Dedifferentiated amniotic fluid mesenchymal stem cell (primary cell): Measurements from ENCODE around the gene TCERG1L.

Experiments
- DNase-seq: peaks from one replicate; pipeline ENCODE4 v3.0.0-alpha.2; 2016; ENCODE audit errors: extremely low spot score

TCERG1L gene

GRCh38 chr10:131270461-131271190, 40.9 kb downstream of the TCERG1L start:
- no peak for DNase-seq

- DNase-seq = no peak
These were observed 41.6 kb downstream of the TCERG1L start for GRCh38 chr10:131269776-131270460.

GRCh38 chr10:131267814-131268095, 43.8 kb downstream of the TCERG1L start:
- no peak for DNase-seq

GRCh38 chr10:131266936-131267813, 44.3 kb downstream of the TCERG1L start:
- DNase-seq = no peak

- no peak for DNase-seq
These were observed 47.3 kb downstream of the TCERG1L start for GRCh38 chr10:131264110-131264788.

GRCh38 chr10:131261890-131262475, 49.5 kb downstream of the TCERG1L start:
- no peak for DNase-seq

- no peak for DNase-seq
These were observed 50.9 kb downstream of the TCERG1L start for GRCh38 chr10:131260452-131261211.

GRCh38 chr10:131260031-131260430, 51.5 kb downstream of the TCERG1L start:
- DNase-seq = no peak

GRCh38 chr10:131259535-131259934, 52.0 kb downstream of the TCERG1L start:
- no peak for DNase-seq

- no peak for DNase-seq
These were observed 53.3 kb downstream of the TCERG1L start for GRCh38 chr10:131258256-131258655.

- DNase-seq = no peak
These were observed 54.5 kb downstream of the TCERG1L start for GRCh38 chr10:131257027-131257426.

- DNase-seq = no peak
These were observed 56.7 kb downstream of the TCERG1L start for GRCh38 chr10:131254859-131255252.

- DNase-seq = no peak
These were observed 57.3 kb downstream of the TCERG1L start for GRCh38 chr10:131253931-131254858.

GRCh38 chr10:131252567-131253276, 58.8 kb downstream of the TCERG1L start:
- DNase-seq = no peak

- no peak for DNase-seq
These were observed 60.4 kb downstream of the TCERG1L start for GRCh38 chr10:131251146-131251541.

GRCh38 chr10:131250454-131251145, 60.9 kb downstream of the TCERG1L start:
- no peak for DNase-seq

- no peak for DNase-seq
These were observed 61.6 kb downstream of the TCERG1L start for GRCh38 chr10:131249955-131250344.

GRCh38 chr10:131249238-131249954, 62.1 kb downstream of the TCERG1L start:
- no peak for DNase-seq
